GM18951 (cell line): ENCODE data around the gene NFKBIZ.

Experiments
- POLR2A ChIP-seq: IDR thresholded peaks from 4 replicates; pipeline ENCODE4 v1.6.1; 2011; ENCODE audit warnings: mild to moderate bottlenecking; ENCODE audit not compliant: insufficient read length, insufficient read depth; ENCODE audit errors: extremely low read depth
- in situ Hi-C: fragments of 300-500 bp; cut with MboI; formaldehyde crosslinking; loops from one replicate; pipeline ENCODE4 v1.12.0; 2022; ENCODE audit warnings: low sequenced_read_pairs, mixed read lengths, inconsistent platforms; ENCODE audit not compliant: unreplicated experiment

Gene NFKBIZ

GRCh38 chr3:101814835-101815234, 34.5 kb upstream of the NFKBIZ start:
- in situ Hi-C loops = no loop called here
- no peak for TF ChIP-seq POLR2A

GRCh38 chr3:101816215-101817149, 32.8 kb upstream of the NFKBIZ start:
- in situ Hi-C loops = no loop called here
- no peak for TF ChIP-seq POLR2A

- TF ChIP-seq POLR2A = no peak
- in situ Hi-C loops = no loop called here
These were observed 31.3 kb upstream of the NFKBIZ start for GRCh38 chr3:101817992-101818391.

- in situ Hi-C loops = no loop called here
- no peak for TF ChIP-seq POLR2A
These were observed 29.6 kb upstream of the NFKBIZ start for GRCh38 chr3:101819649-101820206.

GRCh38 chr3:101821503-101821902, 27.8 kb upstream of the NFKBIZ start:
- in situ Hi-C loops = no loop called here
- TF ChIP-seq POLR2A = no peak

- TF ChIP-seq POLR2A = no peak
- in situ Hi-C loops = no loop called here
These were observed 25.8 kb upstream of the NFKBIZ start for GRCh38 chr3:101823525-101823924.

- TF ChIP-seq POLR2A = no peak
- in situ Hi-C loops = no loop called here
These were observed 24.6 kb upstream of the NFKBIZ start for GRCh38 chr3:101824702-101825101.

GRCh38 chr3:101825904-101826445, 23.3 kb upstream of the NFKBIZ start:
- no peak for TF ChIP-seq POLR2A
- in situ Hi-C loops = no loop called here

- TF ChIP-seq POLR2A = peak; percentile 76
- in situ Hi-C loops = no loop called here
These were observed 21.8 kb upstream of the NFKBIZ start for GRCh38 chr3:101827211-101828174.

- no peak for TF ChIP-seq POLR2A
- in situ Hi-C loops = no loop called here
These were observed 21.0 kb upstream of the NFKBIZ start for GRCh38 chr3:101828276-101828675.

- in situ Hi-C loops = no loop called here
- peak; percentile 33 for TF ChIP-seq POLR2A
These were observed 20.4 kb upstream of the NFKBIZ start for GRCh38 chr3:101828691-101829436.

GRCh38 chr3:101829437-101829830, 19.9 kb upstream of the NFKBIZ start:
- in situ Hi-C loops = no loop called here
- TF ChIP-seq POLR2A = no peak
